GM18951 (cell line): ENCODE measurements around the gene TNRC6C.

ENCODE experiments used
- POLR2A ChIP-seq: IDR thresholded peaks from 4 replicates; pipeline ENCODE4 v1.6.1; 2011; ENCODE audit warnings: mild to moderate bottlenecking; ENCODE audit not compliant: insufficient read length, insufficient read depth; ENCODE audit errors: extremely low read depth
- in situ Hi-C: fragments of 300-500 bp; cut with MboI; formaldehyde crosslinking; loops from one replicate; pipeline ENCODE4 v1.12.0; 2022; ENCODE audit warnings: low sequenced_read_pairs, mixed read lengths, inconsistent platforms; ENCODE audit not compliant: unreplicated experiment

Gene TNRC6C

DNA sequence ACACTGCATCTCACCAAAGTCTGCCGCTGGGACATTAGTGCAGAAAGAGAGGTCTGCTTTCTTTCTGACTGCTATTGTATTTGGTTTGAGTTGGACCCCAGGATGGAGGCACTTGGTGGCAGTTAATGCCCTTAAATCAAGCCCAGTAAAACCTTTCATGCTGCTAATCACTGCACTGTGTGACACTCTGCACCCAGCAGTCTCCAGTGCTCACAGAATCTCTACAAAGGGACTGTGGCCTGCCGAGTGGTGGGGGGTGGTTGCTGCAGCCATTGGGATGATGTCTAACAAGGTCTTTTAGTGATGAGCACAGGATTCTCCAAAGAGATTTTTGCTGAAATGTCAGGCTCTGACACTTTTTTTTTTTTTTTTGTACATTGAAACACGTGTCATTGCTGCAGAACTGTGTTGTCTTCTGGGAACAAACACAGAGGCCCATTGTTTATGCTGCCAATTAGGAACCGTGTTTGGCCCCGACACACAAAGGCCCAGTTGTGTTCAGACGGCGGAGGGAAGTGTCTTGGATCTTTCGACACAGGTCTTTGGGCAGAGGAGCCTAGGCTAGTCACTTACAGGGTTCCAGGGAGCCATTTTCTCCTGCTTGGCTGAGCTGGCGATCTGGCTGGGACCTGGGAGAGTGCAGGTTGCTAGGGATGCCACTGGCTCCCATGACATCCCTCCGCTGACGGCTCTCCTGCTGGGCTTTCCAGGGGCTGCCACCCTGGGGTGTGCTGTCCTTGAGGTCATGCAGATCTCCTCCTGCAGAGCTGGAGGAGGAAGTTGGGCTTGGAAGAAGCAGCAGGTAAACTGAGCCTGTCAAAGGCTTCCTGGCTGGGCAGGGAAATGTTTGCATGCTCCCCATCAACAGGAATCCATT is 16.2 kb upstream of the TNRC6C start:
- in situ Hi-C loops = no loop called here
- TF ChIP-seq POLR2A = no peak

DNA sequence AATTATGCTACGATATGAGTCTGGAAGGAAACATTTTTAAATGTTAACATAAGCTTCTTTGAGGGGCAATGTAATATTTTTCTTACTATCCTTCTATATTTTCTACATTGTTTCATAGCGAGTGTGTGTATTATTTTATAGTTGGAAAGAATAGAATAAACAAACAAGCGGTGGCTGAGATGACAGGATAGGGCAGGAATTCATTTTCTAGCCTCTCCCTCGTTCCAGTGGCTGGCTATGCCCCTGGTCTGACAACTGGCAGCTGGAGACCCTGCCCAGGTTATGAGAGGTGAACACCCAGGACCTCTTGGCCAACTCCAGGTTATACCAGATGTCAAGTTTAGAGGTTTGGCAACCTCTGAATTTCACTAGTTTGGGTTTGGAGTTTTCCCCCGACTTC is 14.5 kb upstream of the TNRC6C start:
- no peak for TF ChIP-seq POLR2A
- in situ Hi-C loops = no loop called here

DNA sequence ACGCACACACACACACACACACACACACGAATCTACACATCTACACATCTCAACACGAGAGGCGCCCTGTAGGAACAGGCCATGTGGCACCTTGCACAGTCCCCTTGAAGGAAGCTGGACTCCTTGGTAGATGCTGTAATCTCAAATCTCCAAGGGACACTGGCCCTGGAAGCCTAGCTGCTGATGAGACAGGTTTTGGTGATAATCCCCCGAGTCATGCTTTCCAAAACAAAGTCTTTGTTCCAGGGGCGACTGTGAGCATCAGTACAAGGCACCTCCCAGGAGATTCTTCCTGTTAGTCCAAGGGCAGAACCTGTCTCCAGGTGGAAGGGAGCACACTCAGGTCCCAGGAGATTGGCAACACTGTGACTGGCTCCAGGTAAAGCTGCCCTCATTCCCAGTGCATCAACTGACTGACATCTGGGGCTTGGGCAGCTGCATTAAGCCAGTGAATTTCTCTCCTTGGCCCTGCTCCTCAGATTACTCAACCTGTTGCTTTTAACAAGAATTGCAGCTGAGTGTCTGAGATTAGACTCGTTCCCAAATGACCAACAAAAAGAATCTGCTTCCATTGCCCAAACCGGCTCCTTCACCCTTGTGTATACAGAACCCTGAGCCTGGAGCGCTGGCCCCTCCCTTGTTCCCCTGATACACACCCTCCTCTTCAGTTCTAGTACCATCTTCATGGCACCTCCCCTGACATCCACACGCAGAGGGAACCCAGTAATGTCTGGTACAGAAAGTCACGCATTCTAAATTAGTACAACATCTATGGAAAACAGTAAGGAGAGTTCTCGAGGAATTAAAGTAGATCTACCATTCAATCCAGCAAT is 13.9 kb upstream of the TNRC6C start:
- in situ Hi-C loops = no loop called here
- TF ChIP-seq POLR2A = no peak

DNA sequence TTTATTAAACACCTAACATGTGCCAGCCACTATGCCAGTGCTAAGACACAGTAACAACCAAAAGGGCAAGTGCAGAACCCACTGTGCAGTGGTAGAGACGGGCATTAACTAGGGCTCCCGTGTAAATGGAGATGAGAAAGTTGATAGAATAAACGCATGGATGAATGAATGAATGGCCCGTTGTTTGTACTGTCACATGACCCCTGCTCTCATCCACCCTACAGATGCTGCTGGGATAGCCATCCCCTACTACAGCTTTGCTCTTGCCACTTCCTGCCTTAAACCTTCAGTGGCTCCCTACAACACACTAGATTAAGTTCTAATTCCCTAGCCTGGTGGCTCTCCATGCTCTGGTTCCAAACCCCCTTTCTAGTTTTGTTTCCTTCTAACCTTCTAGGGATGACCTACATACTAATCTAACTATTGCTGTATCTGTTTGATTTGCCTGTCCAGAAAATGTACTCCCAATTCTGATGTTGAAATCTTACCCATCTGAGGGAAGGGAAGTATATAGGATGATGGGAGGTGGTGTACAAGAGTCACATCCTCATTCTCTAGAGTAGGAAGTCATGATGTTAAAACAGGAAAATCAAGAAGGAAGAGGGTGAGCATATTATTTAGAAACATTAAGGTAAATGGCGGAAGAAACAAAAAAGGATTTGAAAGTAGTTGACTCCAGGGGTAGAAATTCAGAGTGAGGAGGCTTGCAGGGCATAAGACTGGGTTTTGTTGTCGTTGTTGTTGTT is 11.4 kb upstream of the TNRC6C start:
- in situ Hi-C loops = no loop called here
- no peak for TF ChIP-seq POLR2A

DNA sequence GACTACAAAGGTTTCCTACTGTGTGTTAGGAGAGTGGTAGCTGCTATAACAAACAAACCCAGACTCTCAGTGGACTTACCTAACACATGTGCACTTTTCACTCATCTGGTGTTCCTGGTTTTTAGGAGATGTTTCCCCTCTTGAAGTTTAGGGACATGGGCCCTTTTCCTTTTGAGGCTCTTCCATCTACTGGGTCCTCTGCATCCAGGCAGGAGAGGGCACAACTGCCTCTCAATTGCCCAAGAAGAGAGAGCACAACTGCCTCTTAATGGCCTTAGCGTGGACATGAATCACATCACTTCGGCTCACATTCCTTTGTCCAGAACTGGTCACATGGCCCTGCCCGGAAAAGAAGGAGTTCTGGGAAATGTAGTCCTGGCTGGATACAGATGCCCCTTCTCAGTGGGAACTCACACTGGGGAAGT is 9.8 kb upstream of the TNRC6C start:
- TF ChIP-seq POLR2A = no peak
- in situ Hi-C loops = no loop called here

DNA sequence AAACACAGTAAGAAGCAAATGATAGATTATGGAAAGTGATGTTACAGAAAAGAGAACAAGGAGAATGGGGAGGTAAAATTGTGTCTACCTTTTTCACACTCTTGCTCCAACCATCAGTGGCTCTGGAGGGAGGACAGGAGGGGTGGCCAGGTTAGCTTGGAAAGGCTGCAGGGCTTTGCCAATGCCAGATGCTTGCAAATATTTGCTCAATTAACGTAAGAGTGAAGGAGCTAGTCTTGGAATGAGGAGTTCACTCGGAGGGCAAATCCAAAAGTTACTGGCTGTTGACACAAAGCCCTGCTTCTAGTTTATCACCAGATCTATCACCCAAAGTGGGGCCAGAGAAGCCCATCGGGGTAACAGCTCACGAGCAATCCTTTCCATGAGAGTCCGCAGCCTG is 7.4 kb upstream of the TNRC6C start:
- TF ChIP-seq POLR2A = no peak
- in situ Hi-C loops = no loop called here

DNA sequence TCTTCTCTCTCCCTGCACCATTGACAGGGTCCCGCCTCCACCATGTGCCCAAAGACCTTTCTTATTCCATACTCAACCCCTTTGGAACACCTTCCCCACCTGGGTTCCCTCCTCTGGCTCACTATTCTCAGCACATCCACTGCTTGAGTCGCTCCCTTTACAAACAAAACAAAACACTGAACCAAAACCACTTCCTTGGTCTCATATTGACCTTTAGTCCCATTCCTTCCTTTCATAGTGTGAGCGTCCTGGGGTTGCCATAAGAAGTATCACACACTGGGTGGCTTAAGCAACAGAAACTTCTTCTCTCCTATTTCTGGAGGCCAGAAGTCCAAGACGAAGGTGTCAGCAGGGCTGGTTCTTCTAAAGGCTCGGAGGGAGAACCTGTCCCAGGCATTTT is 6.1 kb upstream of the TNRC6C start:
- TF ChIP-seq POLR2A = no peak
- in situ Hi-C loops = no loop called here

DNA sequence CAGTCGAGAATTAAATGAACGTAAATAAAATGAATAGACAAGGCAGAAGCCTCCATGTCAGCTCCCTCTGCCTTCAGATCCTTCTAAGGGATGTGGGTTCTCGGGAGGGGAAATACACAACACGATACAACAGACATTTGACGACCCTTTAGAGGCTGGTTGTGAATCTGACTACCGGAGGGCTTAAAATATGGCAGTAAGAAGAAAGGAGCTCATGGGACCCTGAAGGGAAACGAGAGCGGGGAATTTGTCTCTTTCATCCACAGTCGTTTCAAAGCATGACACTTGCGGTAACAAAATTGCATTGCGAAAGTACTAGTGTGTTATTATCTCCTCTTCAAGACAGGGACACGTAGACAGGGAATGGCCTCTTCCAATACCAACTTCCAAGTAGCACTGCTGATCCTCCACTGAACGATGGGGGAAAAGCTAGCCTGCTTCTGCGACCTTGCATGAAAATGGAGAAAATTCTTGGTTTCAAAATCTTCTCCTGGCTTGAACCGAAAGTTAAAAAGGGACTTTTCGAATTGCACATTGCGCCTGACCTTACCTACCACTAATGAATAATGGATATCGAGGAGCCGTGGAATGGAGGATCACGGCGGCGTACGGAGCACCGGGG is 1.2 kb upstream of the TNRC6C start:
- no peak for TF ChIP-seq POLR2A
- in situ Hi-C loops = no loop called here

DNA sequence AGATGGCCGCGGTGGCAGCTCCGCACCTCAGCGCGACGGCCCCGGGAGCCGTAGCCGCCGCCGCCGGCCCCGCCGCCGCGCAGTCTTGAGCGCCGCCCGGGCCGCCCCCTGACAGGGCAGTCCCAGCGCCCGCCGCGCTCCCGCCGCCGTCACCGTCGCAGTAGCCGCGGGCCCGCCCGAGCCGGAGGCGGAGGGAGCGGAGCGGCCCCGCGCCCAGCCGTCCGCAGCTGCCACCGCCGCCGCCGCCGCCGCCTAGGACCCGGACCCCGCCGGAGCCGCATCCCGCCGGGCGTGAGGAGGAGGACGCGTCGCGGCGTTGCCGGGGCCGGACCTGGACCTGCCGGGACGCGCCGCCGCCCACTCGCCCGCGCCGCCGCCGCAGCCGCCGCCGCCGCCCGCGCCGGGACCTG is 218 bp downstream of the TNRC6C start:
- in situ Hi-C loops = no loop called here
- no peak for TF ChIP-seq POLR2A

DNA sequence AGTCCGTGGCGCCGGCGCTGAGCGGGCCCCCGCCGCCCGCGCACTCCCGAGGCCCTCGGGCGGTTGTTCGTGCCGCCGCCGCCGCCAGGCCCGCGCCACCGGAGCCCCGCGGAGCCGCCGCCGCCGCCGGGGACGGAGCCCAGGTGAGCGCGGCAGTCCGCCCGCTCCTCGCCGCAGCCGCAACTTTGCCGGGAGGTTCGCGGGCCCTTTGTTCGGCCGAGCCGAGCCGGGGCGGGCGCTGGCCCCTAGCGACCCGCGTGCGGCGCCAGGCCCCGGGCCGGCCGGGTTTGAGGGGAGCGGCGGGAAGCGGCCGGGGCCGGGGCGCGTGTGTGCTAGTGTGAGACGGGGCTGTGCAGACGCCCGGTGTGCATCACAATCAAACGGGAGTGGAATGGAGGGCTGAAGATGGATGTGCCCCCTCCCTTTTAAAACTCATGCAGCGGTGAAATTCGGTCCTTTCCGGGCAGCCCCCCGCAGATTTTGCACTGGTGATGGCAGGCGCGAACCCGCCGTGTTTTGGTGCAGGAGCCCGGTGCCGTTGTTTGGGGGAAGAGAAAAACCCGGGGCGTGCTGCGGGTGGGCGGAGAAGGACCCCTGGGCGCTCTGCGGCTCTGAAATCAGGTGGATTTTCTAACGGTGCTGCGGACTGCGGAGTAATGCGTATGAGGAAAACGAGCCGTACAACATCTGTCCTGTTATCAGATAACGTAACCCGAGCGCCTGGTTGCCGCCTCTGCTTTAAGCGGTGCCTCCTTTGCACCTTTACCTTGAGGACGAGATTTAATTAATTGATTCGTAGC is 823 bp downstream of the TNRC6C start:
- in situ Hi-C loops = no loop called here
- TF ChIP-seq POLR2A = no peak

DNA sequence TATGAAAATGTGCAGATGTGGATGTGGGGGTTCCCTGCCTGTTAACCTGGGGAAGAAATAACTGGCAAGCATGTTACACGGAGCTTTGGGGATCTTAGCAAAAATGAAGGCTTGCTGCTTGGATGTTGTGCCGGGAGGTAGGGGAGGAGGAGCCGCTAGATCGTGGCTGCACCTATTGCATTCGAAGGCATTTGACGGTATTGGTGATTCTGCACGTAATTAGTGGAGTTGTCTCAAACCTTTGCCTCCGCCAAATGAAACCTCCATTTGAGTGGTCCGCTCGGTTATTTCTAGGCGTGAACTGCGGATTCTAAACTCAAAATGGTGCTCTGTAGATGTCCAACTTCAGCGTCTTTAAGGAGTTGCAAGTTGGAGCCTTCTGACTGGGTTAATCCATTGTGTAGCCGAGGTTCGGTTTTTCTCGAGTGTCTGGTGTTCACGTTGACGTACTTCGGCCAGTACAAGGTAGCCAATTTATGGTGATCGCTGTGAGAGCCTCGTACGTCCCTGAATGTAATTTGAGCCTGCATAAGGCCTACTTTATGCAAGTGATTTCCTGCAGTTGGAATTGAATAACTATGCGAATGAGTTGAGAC is 1.5 kb downstream of the TNRC6C start:
- in situ Hi-C loops = no loop called here
- TF ChIP-seq POLR2A = no peak

DNA sequence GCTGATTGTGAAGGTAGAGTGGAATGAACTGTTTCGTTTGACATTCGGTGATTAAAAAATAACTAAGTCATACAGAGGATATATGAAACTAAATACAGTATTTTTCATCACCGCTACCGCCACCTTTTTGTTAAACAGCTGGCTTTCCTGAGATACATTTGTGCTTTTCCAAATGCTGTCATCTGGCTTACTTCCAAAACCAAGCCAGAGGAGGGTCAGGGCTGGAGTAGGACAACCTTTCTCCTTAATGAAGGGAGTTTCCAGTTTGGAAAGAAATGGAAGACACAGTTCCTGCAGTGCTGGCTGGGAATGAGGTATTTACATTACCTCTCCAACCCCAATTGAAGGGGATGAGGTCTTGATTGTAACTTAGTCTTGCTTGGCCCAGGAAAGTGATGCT is 3.2 kb downstream of the TNRC6C start:
- in situ Hi-C loops = no loop called here
- no peak for TF ChIP-seq POLR2A
